Kidney epithelial cell (primary cell): Measurements from ENCODE around the gene TAF11L11. TPM values are rescaled to one million over a fixed set of nuclear protein-coding genes. Genes with fewer than 3 reads are reported as not detected.
"Not testable (repeated sequence)": the region's sequence is repeated elsewhere in the genome, so short reads cannot be mapped to it uniquely, and the experiment has no call there.

ENCODE experiments used
- DNase-seq: peaks from one replicate; pipeline ENCODE4 v3.0.0-alpha.2; 2010; ENCODE audit warnings: low read depth
- H3K27me3 ChIP-seq: 2 replicates; pipeline ENCODE4 v1.6.0; 2011; ENCODE audit warnings: low read length; ENCODE audit not compliant: control insufficient read depth, insufficient read depth
- H3K36me3 ChIP-seq: 2 replicates; pipeline ENCODE4 v1.5.1; 2011; ENCODE audit warnings: low read length; ENCODE audit not compliant: control insufficient read depth, insufficient read depth
- H3K4me3 ChIP-seq: 2 replicates; pipeline ENCODE4 v1.5.1; 2011; ENCODE audit warnings: low read depth, mild to moderate bottlenecking, control low read depth, low read length
- total RNA-seq: library from RNA; depleted of rRNA; stranded (reverse); fragments of >200 nt; gene quantifications from 2 replicates; pipeline ENCODE4 v1.2.3, GENCODE V29; 2015
- TF ChIP-seq, protein P1 (sequence below): IDR thresholded peaks from 2 replicates; pipeline ENCODE4 v1.5.1; 2011; ENCODE audit warnings: mild to moderate bottlenecking, moderate library complexity, low read length, control low read depth, inconsistent platforms; ENCODE audit not compliant: insufficient read depth, poor library complexity, severe bottlenecking

TAF11L11 gene
- total RNA-seq, 1 donor from 2014 or later = not detected

GRCh38 chr5:17619354-17619753 is 15.4 kb downstream of the TAF11L11 start:
- TF ChIP-seq, protein P1, sequence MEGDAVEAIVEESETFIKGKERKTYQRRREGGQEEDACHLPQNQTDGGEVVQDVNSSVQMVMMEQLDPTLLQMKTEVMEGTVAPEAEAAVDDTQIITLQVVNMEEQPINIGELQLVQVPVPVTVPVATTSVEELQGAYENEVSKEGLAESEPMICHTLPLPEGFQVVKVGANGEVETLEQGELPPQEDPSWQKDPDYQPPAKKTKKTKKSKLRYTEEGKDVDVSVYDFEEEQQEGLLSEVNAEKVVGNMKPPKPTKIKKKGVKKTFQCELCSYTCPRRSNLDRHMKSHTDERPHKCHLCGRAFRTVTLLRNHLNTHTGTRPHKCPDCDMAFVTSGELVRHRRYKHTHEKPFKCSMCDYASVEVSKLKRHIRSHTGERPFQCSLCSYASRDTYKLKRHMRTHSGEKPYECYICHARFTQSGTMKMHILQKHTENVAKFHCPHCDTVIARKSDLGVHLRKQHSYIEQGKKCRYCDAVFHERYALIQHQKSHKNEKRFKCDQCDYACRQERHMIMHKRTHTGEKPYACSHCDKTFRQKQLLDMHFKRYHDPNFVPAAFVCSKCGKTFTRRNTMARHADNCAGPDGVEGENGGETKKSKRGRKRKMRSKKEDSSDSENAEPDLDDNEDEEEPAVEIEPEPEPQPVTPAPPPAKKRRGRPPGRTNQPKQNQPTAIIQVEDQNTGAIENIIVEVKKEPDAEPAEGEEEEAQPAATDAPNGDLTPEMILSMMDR = no peak
- Histone ChIP-seq H3K4me3 (no peak overlapping the region), H3K36me3 (no peaks in the 10 kb centered on the region), H3K27me3 (no peaks in the 10 kb centered on the region)
- DNase-seq = no peak

DNA sequence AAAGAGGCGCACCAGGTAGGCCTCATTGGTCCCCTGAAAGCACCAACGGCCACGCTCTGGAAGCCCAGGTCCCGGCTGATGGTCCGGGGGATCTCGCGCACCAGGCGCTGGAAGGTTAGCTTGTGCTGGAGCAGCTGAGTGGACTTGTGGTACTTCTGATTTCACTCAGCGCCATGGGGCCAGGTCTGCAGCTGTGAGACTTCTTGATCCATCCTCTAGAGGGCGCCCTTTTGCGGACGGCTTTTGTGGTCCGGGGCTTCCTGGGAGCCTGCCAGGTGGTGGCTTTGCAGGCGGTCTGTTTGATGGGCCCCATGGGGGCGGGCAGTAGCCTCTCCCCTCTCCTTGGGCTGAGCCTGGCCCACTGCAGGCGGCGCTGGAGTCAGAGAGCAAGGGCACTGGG is 16.6 kb downstream of the TAF11L11 start:
- H3K27me3 ChIP-seq = no peaks in the 10 kb centered on the region
- DNase-seq = no peak
- TF ChIP-seq, protein P1 = no peak

GRCh38 chr5:17625686-17626085 is 21.7 kb downstream of the TAF11L11 start:
- no peak overlapping the region for H3K4me3 ChIP-seq
- no peaks in the 10 kb centered on the region for H3K36me3 ChIP-seq
- DNase-seq = no peak
- TF ChIP-seq, protein P1 = no peak
- no peaks in the 10 kb centered on the region for H3K27me3 ChIP-seq

More for the DNA sequence above, 16.6 kb downstream of the TAF11L11 start:
- Histone ChIP-seq H3K36me3 (no peaks in the 10 kb centered on the region), H3K4me3 (no peak overlapping the region)

GRCh38 chr5:17631788-17632187 is 27.8 kb downstream of the TAF11L11 start, which contains the start of gene TAF11L13:
TSS of gene TAF11L13 (plus strand) at chr5:17632088.
- H3K27me3 ChIP-seq, H3K4me3 ChIP-seq, DNase-seq, H3K36me3 ChIP-seq: not testable (repeated sequence)

DNA sequence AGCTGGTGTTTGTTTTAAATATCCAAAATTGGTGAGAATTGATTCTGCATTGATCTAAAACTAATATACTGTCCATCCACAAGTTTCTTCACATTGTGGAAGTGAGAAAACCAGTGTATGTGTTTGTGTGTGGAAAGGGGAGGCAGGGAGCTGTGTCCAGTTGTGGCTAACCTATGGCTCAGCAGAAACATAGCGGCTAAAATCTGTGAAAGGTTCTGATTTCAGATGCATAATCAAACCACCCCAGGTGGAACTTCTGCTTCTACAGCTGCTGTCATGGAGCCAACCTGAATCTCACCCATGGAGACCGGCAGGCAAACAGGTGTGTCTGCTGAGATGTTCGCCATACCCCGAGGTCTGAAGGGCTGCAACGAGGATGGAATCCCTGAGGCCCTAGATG is 30.2 kb downstream of the TAF11L11 start, which contains the start of gene TAF11L14:
TAF11L14 (plus strand) TSS at position 301 of the 400 bp plus-strand sequence.
- no peak within 1 kb of the TSS for H3K4me3 ChIP-seq
- TF ChIP-seq, protein P1 = no peak
- no peaks in the 10 kb centered on the region for H3K36me3 ChIP-seq
- H3K27me3 ChIP-seq = no peaks in the 10 kb centered on the region
- DNase-seq = no peak

GRCh38 chr5:17649232-17649631 is 45.2 kb downstream of the TAF11L11 start:
- H3K27me3 ChIP-seq, H3K4me3 ChIP-seq, DNase-seq, H3K36me3 ChIP-seq: not testable (repeated sequence)

DNA sequence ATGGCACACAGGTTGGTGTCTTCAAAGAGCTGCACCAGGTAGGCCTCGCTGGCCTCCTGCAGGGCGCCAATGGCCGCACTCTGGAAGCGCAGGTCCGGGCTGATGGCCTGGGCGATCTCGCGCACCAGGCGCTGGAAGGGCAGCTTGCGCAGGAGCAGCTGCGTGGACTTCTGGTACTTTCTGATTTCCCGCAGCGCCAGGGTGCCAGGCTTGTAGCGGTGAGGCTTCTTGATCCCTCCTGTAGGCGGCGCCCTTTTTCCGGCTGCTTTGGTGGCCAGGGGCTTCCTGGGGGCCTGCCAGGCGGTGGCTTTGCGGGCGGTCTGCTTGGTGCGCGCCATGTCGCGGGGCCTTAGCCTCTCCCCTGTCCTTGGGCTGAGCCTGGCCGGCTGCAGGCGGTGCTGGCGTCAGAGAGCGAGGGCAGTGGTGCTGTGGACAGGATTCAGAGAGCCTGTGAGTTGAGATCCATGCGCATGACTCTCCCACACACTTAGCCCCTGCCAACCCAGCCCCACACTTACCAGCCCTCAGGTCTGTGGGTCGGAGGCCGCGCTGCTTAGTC is 51.3 kb downstream of the TAF11L11 start:
- not testable (repeated sequence) for H3K36me3 ChIP-seq, DNase-seq, H3K4me3 ChIP-seq, H3K27me3 ChIP-seq

Other genes starting within 250 kb of the TAF11L11 start
- gene TAF11L2, start 106.0 kb upstream of the TAF11L11 start, total RNA-seq = not detected in 2 replicates
- not detected in 2 replicates for gene TAF11L3, start 85.8 kb upstream of the TAF11L11 start, total RNA-seq
- not detected in 2 replicates for gene TAF11L4, start 82.4 kb upstream of the TAF11L11 start, total RNA-seq
- gene TAF11L5, start 78.9 kb upstream of the TAF11L11 start, total RNA-seq = not detected in 2 replicates
- gene TAF11L6, start 75.5 kb upstream of the TAF11L11 start, total RNA-seq = not detected in 2 replicates
- gene TAF11L7, start 18.4 kb upstream of the TAF11L11 start, total RNA-seq = not detected in 2 replicates
- not detected in 2 replicates for gene TAF11L8, start 13.2 kb upstream of the TAF11L11 start, total RNA-seq
- gene TAF11L9, start 9.8 kb upstream of the TAF11L11 start, total RNA-seq = not detected in 2 replicates
- not detected in 2 replicates for gene TAF11L10, start 6.4 kb upstream of the TAF11L11 start, total RNA-seq
- gene TAF11L12, start 6.2 kb downstream of the TAF11L11 start, total RNA-seq = not detected in 2 replicates
- gene TAF11L13, start 27.9 kb downstream of the TAF11L11 start, total RNA-seq = not detected in 2 replicates
- not detected in 2 replicates for gene TAF11L14, start 30.3 kb downstream of the TAF11L11 start, total RNA-seq